Measurements from ENCODE around the gene GID8. TPM values are rescaled to one million over a fixed set of nuclear protein-coding genes. Genes with fewer than 3 reads are reported as not detected.

The GID8 gene
- total and polyA plus RNA-seq, 2 experiments from 2014 or later: 41.8 to 106 TPM

DNA sequence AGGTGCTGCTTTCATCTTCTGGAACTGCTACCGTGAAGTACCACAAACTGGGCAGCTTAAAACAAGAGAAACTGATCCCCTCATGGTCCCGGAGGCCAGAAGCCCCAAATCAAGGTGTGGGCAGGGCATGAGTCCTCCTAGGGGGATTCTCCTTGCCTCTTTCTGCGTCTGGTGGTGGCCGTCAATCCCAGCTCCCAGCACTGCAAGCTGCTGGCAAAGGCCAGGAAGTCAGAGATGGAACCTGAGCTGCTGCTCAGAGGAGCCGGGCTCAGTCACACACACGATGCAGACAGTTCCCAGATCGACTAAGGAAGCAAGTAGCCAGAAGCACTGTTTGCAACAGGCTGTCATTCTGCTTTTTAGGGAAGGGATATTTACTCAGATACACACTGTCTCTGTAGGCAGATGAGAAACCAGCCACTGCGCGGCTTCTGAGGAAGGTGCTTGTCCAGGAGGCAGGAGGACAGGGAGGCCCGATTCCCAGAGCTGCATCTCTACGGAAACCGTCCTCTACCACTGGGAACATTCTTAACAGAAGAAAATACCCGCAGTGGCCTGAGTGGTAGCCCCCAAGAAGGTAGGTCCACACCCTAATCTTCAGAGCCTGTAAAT is 53.4 kb downstream of the GID8 start:
- Histone ChIP-seq H3F3A (replicated peaks; ENCODE audit: low read depth) (0 out of 2 replicates have a peak, but pooled peaks cover 15% of the 10 kb centered on the region), H2AFZ (peak overlapping the region; percentile 18; the same call in 1 of the 2 replicates), H3K79me2 (replicated peaks; ENCODE audit: insufficient read depth) (no peaks in the 10 kb centered on the region), H3K36me3 (ENCODE audit: insufficient read depth) (no peaks in the 10 kb centered on the region), H3K4me3 (no peak overlapping the region), H3K27ac (ENCODE audit: low read depth) (no peak overlapping the region), H3K27me3 (ENCODE audit: insufficient read depth) (no peaks in the 10 kb centered on the region), H3K4me2 (no peak overlapping the region), H3K9me2 (ENCODE audit: insufficient read depth) (no peaks in the 10 kb centered on the region), H4K20me1 (replicated peaks; ENCODE audit: insufficient read depth) (no peaks in the 10 kb centered on the region), H3K4me1 (ENCODE audit: insufficient read depth) (peaks cover 16% of the 10 kb centered on the region)
- Mint-ChIP-seq H3K9me3 (no peaks in the 10 kb centered on the region), H3K36me3 (ENCODE audit: low read depth) (no peaks in the 10 kb centered on the region), H3K27me3 (ENCODE audit: insufficient read depth, low read depth, poor library complexity) (peaks cover 20% of the 10 kb centered on the region), H3K4me3 (no peak overlapping the region), H3K27ac (no peak overlapping the region), H3K4me1 (peaks cover 22% of the 10 kb centered on the region)
- DNase-seq (ENCODE audit: low spot score): no peak
- TF ChIP-seq EZH2phosphoT487 (IDR thresholded peaks at IDR 0.05; ENCODE audit: unreplicated experiment) (no peak), POLR2AphosphoS5 (IDR thresholded peaks at IDR 0.05; ENCODE audit: low read depth) (no peak), JUNB (IDR thresholded peaks at IDR 0.05; ENCODE audit: unreplicated experiment) (no peak), CTCF (conservative IDR thresholded peaks at IDR 0.05; ENCODE audit: low read depth in 2 of 2) (no peak)
- no peak for ATAC-seq

DNA sequence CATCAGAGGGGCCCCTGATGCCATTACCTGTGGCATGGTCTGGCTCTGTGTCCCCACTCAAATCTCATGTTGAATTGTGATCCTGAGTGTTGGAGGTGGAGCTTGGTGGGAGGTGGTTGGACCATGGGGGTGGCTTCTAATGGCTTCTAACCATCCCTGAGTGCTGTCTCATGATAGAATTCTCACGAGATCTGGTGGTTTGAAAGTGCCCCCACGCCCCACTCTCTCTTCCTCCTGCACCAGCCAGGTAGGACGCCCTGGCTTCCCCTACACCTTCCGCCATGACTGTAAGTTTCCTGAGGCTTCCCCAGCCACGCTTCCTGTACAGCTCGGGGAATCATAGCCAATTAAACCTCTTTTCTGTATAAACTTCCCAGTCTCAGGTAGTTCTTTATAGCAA is 53.9 kb downstream of the GID8 start:
- no peak overlapping the region for H3K4me3 ChIP-seq
- Mint-ChIP-seq H3K9me3 (no peaks in the 10 kb centered on the region), H3K27me3 (ENCODE audit: insufficient read depth, low read depth, poor library complexity) (peaks cover 19% of the 10 kb centered on the region), H3K4me3 (no peak overlapping the region), H3K36me3 (ENCODE audit: low read depth) (no peaks in the 10 kb centered on the region), H3K4me1 (peaks cover 19% of the 10 kb centered on the region), H3K27ac (no peak overlapping the region)
- H4K20me1 ChIP-seq (replicated peaks; ENCODE audit: insufficient read depth): no peaks in the 10 kb centered on the region
- no peak overlapping the region for H2AFZ ChIP-seq
- H3K4me2 ChIP-seq: no peak overlapping the region
- ATAC-seq (no peak), DNase-seq (ENCODE audit: low spot score) (no peak)
- H3K4me1 ChIP-seq (ENCODE audit: insufficient read depth): peaks cover 13% of the 10 kb centered on the region
- no peaks in the 10 kb centered on the region for H3K27me3 ChIP-seq (ENCODE audit: insufficient read depth)
- no peak overlapping the region for H3K27ac ChIP-seq (ENCODE audit: low read depth)
- H3K9me2 ChIP-seq (ENCODE audit: insufficient read depth): no peaks in the 10 kb centered on the region
- no peaks in the 10 kb centered on the region for H3K36me3 ChIP-seq (ENCODE audit: insufficient read depth)
- H3F3A ChIP-seq (replicated peaks; ENCODE audit: low read depth): 0 out of 2 replicates have a peak, but pooled peaks cover 13% of the 10 kb centered on the region
- no peaks in the 10 kb centered on the region for H3K79me2 ChIP-seq (replicated peaks; ENCODE audit: insufficient read depth)
- no peak for TF ChIP-seq CREB1 (CRISPR knock-in tag; IDR thresholded peaks at IDR 0.05; ENCODE audit: low read depth)
- TF ChIP-seq ZNF331 (CRISPR knock-in tag; IDR thresholded peaks at IDR 0.05; ENCODE audit: low read depth): no peak
- no peak for TF ChIP-seq ZNF114 (CRISPR knock-in tag; IDR thresholded peaks at IDR 0.05)
- TF ChIP-seq EZH2phosphoT487 (IDR thresholded peaks at IDR 0.05; ENCODE audit: unreplicated experiment): no peak
- TF ChIP-seq POLR2AphosphoS5 (IDR thresholded peaks at IDR 0.05; ENCODE audit: low read depth): no peak
- TF ChIP-seq CTCF (conservative IDR thresholded peaks at IDR 0.05; ENCODE audit: low read depth in 2 of 2): no peak
- no peak for TF ChIP-seq JUNB (IDR thresholded peaks at IDR 0.05; ENCODE audit: unreplicated experiment)
- TF ChIP-seq EZH2 (IDR thresholded peaks at IDR 0.05; ENCODE audit: low read depth, unreplicated experiment): no peak
- TF ChIP-seq, protein P1, sequence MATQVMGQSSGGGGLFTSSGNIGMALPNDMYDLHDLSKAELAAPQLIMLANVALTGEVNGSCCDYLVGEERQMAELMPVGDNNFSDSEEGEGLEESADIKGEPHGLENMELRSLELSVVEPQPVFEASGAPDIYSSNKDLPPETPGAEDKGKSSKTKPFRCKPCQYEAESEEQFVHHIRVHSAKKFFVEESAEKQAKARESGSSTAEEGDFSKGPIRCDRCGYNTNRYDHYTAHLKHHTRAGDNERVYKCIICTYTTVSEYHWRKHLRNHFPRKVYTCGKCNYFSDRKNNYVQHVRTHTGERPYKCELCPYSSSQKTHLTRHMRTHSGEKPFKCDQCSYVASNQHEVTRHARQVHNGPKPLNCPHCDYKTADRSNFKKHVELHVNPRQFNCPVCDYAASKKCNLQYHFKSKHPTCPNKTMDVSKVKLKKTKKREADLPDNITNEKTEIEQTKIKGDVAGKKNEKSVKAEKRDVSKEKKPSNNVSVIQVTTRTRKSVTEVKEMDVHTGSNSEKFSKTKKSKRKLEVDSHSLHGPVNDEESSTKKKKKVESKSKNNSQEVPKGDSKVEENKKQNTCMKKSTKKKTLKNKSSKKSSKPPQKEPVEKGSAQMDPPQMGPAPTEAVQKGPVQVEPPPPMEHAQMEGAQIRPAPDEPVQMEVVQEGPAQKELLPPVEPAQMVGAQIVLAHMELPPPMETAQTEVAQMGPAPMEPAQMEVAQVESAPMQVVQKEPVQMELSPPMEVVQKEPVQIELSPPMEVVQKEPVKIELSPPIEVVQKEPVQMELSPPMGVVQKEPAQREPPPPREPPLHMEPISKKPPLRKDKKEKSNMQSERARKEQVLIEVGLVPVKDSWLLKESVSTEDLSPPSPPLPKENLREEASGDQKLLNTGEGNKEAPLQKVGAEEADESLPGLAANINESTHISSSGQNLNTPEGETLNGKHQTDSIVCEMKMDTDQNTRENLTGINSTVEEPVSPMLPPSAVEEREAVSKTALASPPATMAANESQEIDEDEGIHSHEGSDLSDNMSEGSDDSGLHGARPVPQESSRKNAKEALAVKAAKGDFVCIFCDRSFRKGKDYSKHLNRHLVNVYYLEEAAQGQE (IDR thresholded peaks at IDR 0.05; ENCODE audit: unreplicated experiment): no peak
- no peak for TF ChIP-seq ETS1 (IDR thresholded peaks at IDR 0.05)
- TF ChIP-seq STAT1 (IDR thresholded peaks at IDR 0.05; ENCODE audit: unreplicated experiment): no peak
- TF ChIP-seq NANOG (IDR thresholded peaks at IDR 0.05; ENCODE audit: borderline replicate concordance): no peak

Data from GM23338 (cell line).